HG03066 (cell line): ENCODE results near the gene NDUFAF5.

Experiments used
- ATAC-seq: cut with Tn5 transposase; IDR thresholded peaks from one replicate; pipeline ENCODE4 v1.9.1; 2021; ENCODE audit warnings: low read depth; ENCODE audit not compliant: unreplicated experiment

NDUFAF5 gene

GRCh38 chr20:13775867-13776266 is 9.0 kb upstream of the NDUFAF5 start:
- no peak for ATAC-seq

DNA sequence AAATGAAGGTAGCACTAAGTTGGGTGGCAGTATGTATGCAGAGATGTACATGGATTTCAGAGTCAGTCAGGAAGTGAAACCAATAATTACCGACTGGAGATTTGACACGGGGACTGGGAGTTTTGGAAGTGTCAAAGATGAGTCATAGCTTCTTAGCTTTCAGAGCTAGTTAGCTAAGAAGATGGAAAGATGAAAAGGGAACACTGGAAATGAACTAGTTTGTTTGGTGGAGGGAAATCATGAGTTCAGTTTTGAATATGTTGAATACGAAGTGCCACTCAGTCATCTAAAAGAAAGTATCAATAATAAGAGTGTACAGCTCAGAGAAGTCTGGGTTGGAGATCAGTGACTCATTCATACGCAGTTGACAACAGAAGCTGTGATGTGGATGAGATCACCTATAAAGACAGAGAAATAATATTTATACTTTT is 7.6 kb upstream of the NDUFAF5 start:
- no peak for ATAC-seq

DNA sequence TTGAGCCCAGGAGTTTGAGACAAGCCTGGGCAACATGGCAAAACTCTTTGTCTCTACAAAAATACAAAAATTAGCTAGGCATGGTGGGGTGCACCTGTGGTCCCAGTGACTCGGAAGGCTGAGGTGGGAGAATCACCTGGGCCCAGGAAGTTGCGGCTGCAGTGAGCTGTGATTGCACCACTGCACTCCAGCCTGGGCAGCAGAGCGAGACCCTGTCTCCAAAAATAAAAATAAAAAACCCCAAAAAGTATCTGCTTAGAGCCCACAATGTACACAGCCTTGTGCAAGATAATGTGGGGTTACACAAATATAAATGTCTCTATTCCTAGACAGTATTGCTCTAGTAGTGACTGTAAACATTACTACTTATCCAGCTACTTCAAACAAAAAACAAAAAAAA is 6.0 kb upstream of the NDUFAF5 start:
- no peak for ATAC-seq

- no peak for ATAC-seq
Measured at GRCh38 chr20:13783528-13783927, 1.3 kb upstream of the NDUFAF5 start.

GRCh38 chr20:13784271-13784892 is 446 bp upstream of the NDUFAF5 start:
- peak; percentile 7 for ATAC-seq

DNA sequence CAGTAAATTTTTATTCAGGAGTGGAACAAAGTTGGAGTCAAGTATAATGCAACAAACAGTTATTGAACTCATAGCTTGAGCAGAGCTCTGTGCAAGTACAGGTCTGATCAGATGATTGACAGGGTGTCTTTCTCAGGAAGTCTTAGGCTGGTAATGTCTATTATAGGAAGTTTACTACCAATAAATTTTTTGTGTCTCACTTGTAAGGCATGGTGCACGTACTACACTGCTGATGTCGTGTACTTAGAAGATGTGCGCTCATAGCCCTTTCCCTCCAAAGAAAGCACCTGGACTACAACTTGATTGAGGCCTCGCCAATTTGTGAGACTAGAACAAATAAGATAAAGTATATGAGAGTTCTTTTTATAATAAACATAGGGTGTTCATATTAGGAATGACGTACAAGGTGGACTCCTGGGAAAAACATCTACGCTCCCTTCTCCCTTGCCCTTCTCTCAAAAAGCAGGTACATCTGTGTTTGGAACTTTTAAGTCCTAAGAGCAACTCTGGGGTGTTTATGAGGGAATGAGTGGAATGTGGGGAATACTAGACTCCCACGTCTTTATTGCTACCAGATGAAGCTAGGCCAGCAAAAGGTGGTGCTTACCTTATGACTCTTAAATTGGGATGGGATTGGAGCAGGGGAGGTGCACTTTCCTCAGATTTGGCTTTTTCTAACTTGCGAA is 1.5 kb downstream of the NDUFAF5 start:
- no peak for ATAC-seq

DNA sequence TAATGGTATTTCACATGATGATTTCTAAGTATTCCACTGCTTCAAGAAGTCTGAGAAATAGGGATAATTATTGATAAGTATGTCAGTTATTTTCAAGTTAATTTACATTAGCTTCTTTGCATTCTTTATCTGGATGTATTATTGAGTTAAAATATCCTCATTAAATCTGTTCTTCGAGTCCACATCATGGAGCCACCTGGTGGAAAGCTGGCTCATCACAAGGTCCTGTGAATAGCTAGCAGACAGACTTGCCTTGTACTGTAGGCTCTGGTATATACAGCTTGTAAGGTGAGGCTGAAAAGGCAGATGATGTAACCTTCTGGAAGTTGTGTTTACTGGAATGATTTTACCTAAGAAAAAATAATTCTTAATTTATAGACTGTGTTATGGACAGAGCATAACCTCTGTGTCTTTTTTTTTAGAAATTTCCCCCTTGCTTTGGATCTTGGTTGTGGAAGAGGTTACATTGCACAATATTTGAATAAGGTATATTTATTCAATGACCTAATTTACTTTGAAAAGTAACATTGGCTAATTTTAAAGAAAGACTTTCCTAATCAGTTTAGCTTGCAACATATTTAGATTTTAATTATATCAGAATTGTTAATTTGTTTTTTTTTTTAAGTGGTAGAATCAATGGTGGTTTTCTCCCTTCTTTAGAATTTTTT is 3.5 kb downstream of the NDUFAF5 start:
- ATAC-seq: peak; percentile 34

GRCh38 chr20:13790708-13791107 is 5.9 kb downstream of the NDUFAF5 start:
- no peak for ATAC-seq

GRCh38 chr20:13791540-13792459 is 7.0 kb downstream of the NDUFAF5 start:
- ATAC-seq: no peak

GRCh38 chr20:13793001-13793400 is 8.2 kb downstream of the NDUFAF5 start:
- ATAC-seq: no peak

- no peak for ATAC-seq
Measured at GRCh38 chr20:13794667-13795066, 9.8 kb downstream of the NDUFAF5 start.

DNA sequence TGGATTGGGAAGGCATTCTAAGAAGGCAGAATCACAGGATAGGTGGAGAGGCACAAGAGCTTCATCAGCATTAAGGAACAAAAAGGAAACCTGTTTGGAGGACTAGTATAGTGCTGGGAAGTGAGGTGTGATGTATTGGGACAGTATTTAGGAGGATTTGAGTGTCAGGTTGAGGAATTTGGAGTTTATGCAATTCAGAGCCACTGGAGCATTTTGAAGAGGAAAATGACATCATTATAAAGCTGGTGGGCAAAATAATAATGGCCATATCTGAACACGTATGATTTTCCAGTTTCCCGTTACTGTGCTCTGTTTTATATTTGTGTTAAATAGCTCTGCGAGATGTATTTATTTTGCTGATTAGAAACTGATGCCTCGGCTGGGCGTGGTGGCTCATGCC is 14.2 kb downstream of the NDUFAF5 start:
- ATAC-seq: no peak

- ATAC-seq: no peak
Measured at GRCh38 chr20:13799974-13800373, 15.1 kb downstream of the NDUFAF5 start.

DNA sequence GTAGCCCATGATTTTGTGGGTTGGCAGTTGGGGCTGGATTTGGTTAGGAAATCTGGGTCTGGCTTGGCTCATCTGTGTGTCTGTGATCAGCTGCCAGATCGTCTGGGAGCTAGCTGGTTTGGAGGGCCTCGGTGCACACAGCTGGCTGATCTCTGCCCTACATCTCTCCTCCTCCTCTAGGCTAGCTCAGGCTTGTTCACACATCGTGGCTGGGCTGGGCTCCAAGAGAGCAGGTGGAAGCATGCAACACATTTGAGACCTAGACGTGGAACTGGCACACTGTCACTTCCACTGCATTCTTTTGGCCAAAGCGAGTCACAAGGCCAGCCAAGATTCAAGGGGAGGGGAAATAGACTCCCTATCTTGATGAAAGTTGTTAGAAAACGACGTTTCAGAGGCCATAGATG is 15.9 kb downstream of the NDUFAF5 start:
- no peak for ATAC-seq

- no peak for ATAC-seq
Measured at GRCh38 chr20:13809373-13809772, 24.5 kb downstream of the NDUFAF5 start.

GRCh38 chr20:13809855-13810254 is 25.0 kb downstream of the NDUFAF5 start:
- ATAC-seq: no peak

- no peak for ATAC-seq
Measured at GRCh38 chr20:13810446-13810845, 25.6 kb downstream of the NDUFAF5 start.

GRCh38 chr20:13813910-13814309 is 29.1 kb downstream of the NDUFAF5 start:
- ATAC-seq: no peak

- ATAC-seq: no peak
Measured at GRCh38 chr20:13814672-13815071, 29.8 kb downstream of the NDUFAF5 start.

GRCh38 chr20:13816757-13817156 is 31.9 kb downstream of the NDUFAF5 start:
- ATAC-seq: no peak

DNA sequence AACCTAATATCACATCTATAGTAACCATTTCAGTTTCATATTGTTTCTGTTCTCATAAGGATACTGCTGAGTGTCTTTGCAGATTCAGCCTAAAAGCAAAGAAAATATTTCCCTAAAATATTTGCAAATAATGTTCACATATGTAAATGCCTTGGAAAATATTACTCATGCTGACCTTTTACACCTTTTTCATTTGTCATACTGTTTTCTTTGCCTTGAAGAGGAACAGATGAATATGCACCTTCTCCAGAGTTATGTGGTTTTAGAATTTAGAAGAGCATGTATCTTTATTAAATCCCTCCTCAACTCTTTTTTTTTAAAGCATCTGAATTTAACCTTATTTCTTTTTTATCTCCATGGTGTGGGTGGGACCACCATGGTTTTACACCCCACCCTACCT is 32.5 kb downstream of the NDUFAF5 start:
- ATAC-seq: no peak
